Caco-2 (cell line): ENCODE results near the gene DPH1. TPM values are rescaled to one million over a fixed set of nuclear protein-coding genes. Genes with fewer than 3 reads are reported as not detected.

ENCODE experiments used
- BruUV-seq: library from RNA; stranded (reverse); fragments of 400-500 nt; replicated peaks from 2 replicates; lab custom pipeline; 2021; lab: Mats Ljungman, UMichigan
- CTCF ChIA-PET: fragments of 300-600 bp; sonication (Branson Sonifier 250); formaldehyde crosslinking; loops from one replicate; lab custom pipeline; 2022; ENCODE audit warnings: antibody characterized with exemption; lab: Charles Lee
- POLR2A ChIA-PET: fragments of 300-600 bp; sonication (Branson Sonifier 250); formaldehyde crosslinking; loops from one replicate; lab custom pipeline; 2022; ENCODE audit warnings: antibody characterized with exemption; lab: Charles Lee
- DNase-seq, 2 experiments: peaks; one replicate each; pipeline versions ENCODE4 v3.0.0 to v3.0.0-alpha.2; 2020 to 2022
- H3K27me3 ChIP-seq: replicated peaks from 2 replicates; pipeline ENCODE4 v1.6.0; 2011; ENCODE audit warnings: low read length; ENCODE audit not compliant: control insufficient read depth, insufficient read depth
- H3K36me3 ChIP-seq: 2 replicates; pipeline ENCODE4 v1.5.1; 2011; ENCODE audit warnings: low read length; ENCODE audit not compliant: control insufficient read depth, insufficient read depth
- H3K4me1 ChIP-seq: fragments of 250-450 bp; sonication (Bioruptor Pico); 2 replicates; pipeline ENCODE4 v1.5.1; 2020; ENCODE audit warnings: mild to moderate bottlenecking
- H3K4me3 ChIP-seq: 2 replicates; pipeline ENCODE4 v1.5.1; 2011; ENCODE audit warnings: low read depth, mild to moderate bottlenecking, control low read depth, low read length
- H3K9me3 ChIP-seq: fragments of 250-450 bp; sonication (Bioruptor Pico); 2 replicates; pipeline ENCODE4 v1.5.1; 2020; ENCODE audit warnings: mild to moderate bottlenecking, moderate library complexity
- H3K27ac Mint-ChIP-seq: one replicate; pipeline ENCODE4 v1.8.0; 2022; ENCODE audit warnings: mixed read lengths; ENCODE audit not compliant: unreplicated experiment
- H3K27me3 Mint-ChIP-seq: one replicate; pipeline ENCODE4 v1.8.0; 2022; ENCODE audit warnings: mixed read lengths; ENCODE audit not compliant: insufficient read depth, unreplicated experiment
- H3K36me3 Mint-ChIP-seq: one replicate; pipeline ENCODE4 v1.8.0; 2022; ENCODE audit warnings: mild to moderate bottlenecking, mixed read lengths; ENCODE audit not compliant: insufficient read depth, unreplicated experiment
- H3K4me1 Mint-ChIP-seq: one replicate; pipeline ENCODE4 v1.8.0; 2022; ENCODE audit warnings: low read depth, mixed read lengths; ENCODE audit not compliant: unreplicated experiment
- H3K4me3 Mint-ChIP-seq: one replicate; pipeline ENCODE4 v1.8.0; 2022; ENCODE audit warnings: mild to moderate bottlenecking, moderate library complexity, mixed read lengths; ENCODE audit not compliant: unreplicated experiment
- H3K9me3 Mint-ChIP-seq: one replicate; pipeline ENCODE4 v1.8.0; 2022; ENCODE audit warnings: mixed read lengths; ENCODE audit not compliant: unreplicated experiment
- intact Hi-C: fragments of 100-400 bp; cut with micrococcal nuclease; formaldehyde crosslinking; loops from one replicate; pipeline ENCODE4 v1.10.0; 2022; ENCODE audit not compliant: unreplicated experiment
- total RNA-seq: library from RNA; stranded (reverse); gene quantifications from 2 replicates; pipeline ENCODE4 v1.2.3, GENCODE V29; 2022
- TF ChIP-seq, protein P1 (sequence below), 2 experiments: fragments of 200-600 bp in 1 of 2; IDR thresholded peaks; 1 replicate in 1 of 2; 2 replicates in 1 of 2; pipeline versions ENCODE4 v1.5.1 to v1.8.0; 2011 to 2022; ENCODE audit warnings: antibody characterized with exemption in 1 of 2, control low read depth in 1 of 2, inconsistent platforms in 1 of 2, low read depth in 1 of 2, low read length in 1 of 2, mild to moderate bottlenecking in 1 of 2, moderate library complexity in 1 of 2; ENCODE audit not compliant: insufficient read depth in 1 of 2, severe bottlenecking in 1 of 2, unreplicated experiment in 1 of 2

Gene DPH1
- total RNA-seq, 1 experiment from 2014 or later: 52.0 TPM

DNA sequence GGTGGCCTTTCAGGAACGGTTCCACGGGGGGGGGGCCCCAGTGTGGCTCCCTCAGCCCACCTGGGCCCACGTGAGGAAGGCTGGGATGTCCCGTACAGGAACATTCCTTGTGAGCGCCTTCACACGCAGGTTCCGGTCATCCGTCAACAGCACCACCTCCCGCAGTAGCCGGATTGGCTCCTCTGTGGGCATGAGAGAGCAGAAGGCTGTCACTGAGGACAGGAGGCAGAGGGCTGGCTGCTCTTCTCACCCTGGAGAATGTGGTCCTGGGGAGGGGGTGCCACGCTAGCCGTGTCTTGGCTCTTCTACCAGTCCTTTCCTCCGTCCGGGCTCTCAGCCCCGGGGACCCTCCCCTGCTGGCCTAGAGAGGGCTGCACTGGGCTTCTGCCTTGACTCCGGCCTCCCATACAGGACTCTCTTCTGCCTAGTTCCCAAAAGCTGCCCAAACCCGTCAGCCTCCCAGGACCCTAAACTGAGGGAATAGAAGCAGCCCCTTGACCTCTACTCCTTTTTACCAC, 31.5 kb downstream of the DPH1 start:
- Histone ChIP-seq H3K9me3 (no peaks in the 10 kb centered on the region), H3K4me3 (no peak overlapping the region), H3K36me3 (peaks cover 3% of the 10 kb centered on the region; the same call in 1 of the 2 replicates), H3K4me1 (no peaks in the 10 kb centered on the region), H3K27me3 (no peaks in the 10 kb centered on the region)
- TF ChIP-seq, protein P1, sequence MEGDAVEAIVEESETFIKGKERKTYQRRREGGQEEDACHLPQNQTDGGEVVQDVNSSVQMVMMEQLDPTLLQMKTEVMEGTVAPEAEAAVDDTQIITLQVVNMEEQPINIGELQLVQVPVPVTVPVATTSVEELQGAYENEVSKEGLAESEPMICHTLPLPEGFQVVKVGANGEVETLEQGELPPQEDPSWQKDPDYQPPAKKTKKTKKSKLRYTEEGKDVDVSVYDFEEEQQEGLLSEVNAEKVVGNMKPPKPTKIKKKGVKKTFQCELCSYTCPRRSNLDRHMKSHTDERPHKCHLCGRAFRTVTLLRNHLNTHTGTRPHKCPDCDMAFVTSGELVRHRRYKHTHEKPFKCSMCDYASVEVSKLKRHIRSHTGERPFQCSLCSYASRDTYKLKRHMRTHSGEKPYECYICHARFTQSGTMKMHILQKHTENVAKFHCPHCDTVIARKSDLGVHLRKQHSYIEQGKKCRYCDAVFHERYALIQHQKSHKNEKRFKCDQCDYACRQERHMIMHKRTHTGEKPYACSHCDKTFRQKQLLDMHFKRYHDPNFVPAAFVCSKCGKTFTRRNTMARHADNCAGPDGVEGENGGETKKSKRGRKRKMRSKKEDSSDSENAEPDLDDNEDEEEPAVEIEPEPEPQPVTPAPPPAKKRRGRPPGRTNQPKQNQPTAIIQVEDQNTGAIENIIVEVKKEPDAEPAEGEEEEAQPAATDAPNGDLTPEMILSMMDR (IDR thresholded peaks at IDR 0.05; ENCODE audit: insufficient read depth in 1 of 2, low read depth in 1 of 2, low read length in 1 of 2, severe bottlenecking in 1 of 2, unreplicated experiment in 1 of 2): no peak
- intact Hi-C loops: no loop called here
- Mint-ChIP-seq H3K4me1 (no peaks in the 10 kb centered on the region), H3K36me3 (peaks cover 18% of the 10 kb centered on the region), H3K9me3 (no peaks in the 10 kb centered on the region), H3K4me3 (no peak overlapping the region), H3K27ac (no peak overlapping the region), H3K27me3 (no peaks in the 10 kb centered on the region)
- POLR2A ChIA-PET: no interaction called here
- CTCF ChIA-PET: no interaction called here
- no TSS peak for BruUV-seq
- no peak for DNase-seq

DNA sequence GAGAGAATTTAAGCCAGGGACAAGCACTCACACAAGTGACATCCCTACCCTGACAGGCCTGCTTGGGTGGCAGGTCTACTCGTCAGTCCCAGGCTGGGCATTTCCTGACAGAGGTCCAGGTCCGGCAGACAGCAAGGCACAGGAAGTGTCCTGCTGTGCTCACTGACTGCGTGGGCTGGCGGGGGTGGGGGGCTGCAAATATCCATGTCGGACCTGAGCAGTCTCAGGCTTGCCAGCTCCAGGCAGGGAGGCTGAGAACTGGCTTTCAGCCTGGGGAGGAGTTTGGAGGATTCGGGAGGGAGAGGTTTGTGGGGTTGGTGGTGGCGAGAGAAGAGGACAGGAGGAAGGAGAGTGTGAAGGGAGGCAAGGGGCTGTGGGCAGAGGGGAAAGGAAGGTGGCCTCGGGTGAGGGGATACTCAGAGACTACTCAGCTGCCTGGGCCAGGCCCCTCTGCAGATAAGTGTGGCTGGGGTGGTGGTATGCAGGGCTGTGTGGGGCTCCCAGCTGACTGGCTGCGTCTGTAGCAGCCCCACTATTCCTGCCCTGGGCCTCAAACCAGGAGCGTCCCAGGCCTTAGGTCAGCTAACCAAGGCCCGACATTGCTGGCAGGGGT, 32.7 kb downstream of the DPH1 start:
- no peak for DNase-seq
- POLR2A ChIA-PET: no interaction called here
- peaks cover 3% of the 10 kb centered on the region; the same call in 1 of the 2 replicates for H3K36me3 ChIP-seq
- Mint-ChIP-seq H3K4me1 (peaks cover 8% of the 10 kb centered on the region), H3K4me3 (no peak overlapping the region), H3K9me3 (no peaks in the 10 kb centered on the region), H3K27me3 (no peaks in the 10 kb centered on the region), H3K36me3 (peaks cover 18% of the 10 kb centered on the region), H3K27ac (no peak overlapping the region)
- no TSS peak for BruUV-seq
- TF ChIP-seq, protein P1 (IDR thresholded peaks at IDR 0.05; ENCODE audit: insufficient read depth in 1 of 2, low read depth in 1 of 2, low read length in 1 of 2, severe bottlenecking in 1 of 2, unreplicated experiment in 1 of 2): no peak
- no peaks in the 10 kb centered on the region for H3K9me3 ChIP-seq
- no peak overlapping the region for H3K4me3 ChIP-seq
- no peaks in the 10 kb centered on the region for H3K27me3 ChIP-seq
- intact Hi-C loops: no loop called here
- H3K4me1 ChIP-seq: 0 out of 2 replicates have a peak, but pooled peaks cover 6% of the 10 kb centered on the region
- CTCF ChIA-PET: interaction anchor here (1.4 kb wide), 1 partner anchor 8 kb away, joined by 3 read pairs; no protein-coding TSS in a partner anchor

- 0 out of 2 replicates have a peak, but pooled peaks cover 6% of the 10 kb centered on the region for H3K4me1 ChIP-seq
- DNase-seq: no peak
- no peaks in the 10 kb centered on the region for H3K9me3 ChIP-seq
- TF ChIP-seq, protein P1 (IDR thresholded peaks at IDR 0.05; ENCODE audit: insufficient read depth in 1 of 2, low read depth in 1 of 2, low read length in 1 of 2, severe bottlenecking in 1 of 2, unreplicated experiment in 1 of 2): no peak
- H3K27ac Mint-ChIP-seq: peak overlapping the region; percentile 62
- peaks cover 3% of the 10 kb centered on the region; the same call in 1 of the 2 replicates for H3K36me3 ChIP-seq
- no peaks in the 10 kb centered on the region for H3K9me3 Mint-ChIP-seq
- POLR2A ChIA-PET: no interaction called here
- no TSS peak for BruUV-seq
- intact Hi-C loops: no loop called here
- no peaks in the 10 kb centered on the region for H3K27me3 Mint-ChIP-seq
- H3K36me3 Mint-ChIP-seq: peaks cover 18% of the 10 kb centered on the region
- peaks cover 8% of the 10 kb centered on the region for H3K4me1 Mint-ChIP-seq
- no peak overlapping the region for H3K4me3 ChIP-seq
- CTCF ChIA-PET: interaction anchor here (1.4 kb wide), 1 partner anchor 9 kb away, joined by 3 read pairs; no protein-coding TSS in a partner anchor
- H3K4me3 Mint-ChIP-seq: no peak overlapping the region
- no peaks in the 10 kb centered on the region for H3K27me3 ChIP-seq
These were observed 33.6 kb downstream of the DPH1 start for GRCh38 chr17:2063261-2064146.
